ENCODE results near the gene ARAP1.

The ARAP1 gene

DNA sequence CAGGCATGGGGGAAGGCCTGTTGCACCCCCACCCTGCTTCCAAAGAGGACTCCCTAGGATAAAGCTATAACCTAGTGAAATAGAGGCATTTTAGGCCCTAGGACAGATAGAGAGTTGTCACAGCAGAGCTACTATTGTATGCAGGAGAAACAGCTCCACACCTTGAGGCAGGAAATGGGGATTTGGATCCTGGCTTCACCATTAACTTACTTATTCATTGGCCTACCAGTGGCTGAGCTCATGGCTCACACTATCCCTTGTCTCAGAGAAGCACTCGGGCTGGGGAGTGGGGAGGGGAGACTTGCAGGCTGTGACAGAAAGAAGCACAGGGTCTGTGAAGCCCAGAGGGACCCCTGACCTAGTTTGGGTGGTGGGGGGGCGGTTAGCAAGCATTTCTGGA lies 77.0 kb downstream of the ARAP1 start:
- TF ChIP-seq, protein P1, sequence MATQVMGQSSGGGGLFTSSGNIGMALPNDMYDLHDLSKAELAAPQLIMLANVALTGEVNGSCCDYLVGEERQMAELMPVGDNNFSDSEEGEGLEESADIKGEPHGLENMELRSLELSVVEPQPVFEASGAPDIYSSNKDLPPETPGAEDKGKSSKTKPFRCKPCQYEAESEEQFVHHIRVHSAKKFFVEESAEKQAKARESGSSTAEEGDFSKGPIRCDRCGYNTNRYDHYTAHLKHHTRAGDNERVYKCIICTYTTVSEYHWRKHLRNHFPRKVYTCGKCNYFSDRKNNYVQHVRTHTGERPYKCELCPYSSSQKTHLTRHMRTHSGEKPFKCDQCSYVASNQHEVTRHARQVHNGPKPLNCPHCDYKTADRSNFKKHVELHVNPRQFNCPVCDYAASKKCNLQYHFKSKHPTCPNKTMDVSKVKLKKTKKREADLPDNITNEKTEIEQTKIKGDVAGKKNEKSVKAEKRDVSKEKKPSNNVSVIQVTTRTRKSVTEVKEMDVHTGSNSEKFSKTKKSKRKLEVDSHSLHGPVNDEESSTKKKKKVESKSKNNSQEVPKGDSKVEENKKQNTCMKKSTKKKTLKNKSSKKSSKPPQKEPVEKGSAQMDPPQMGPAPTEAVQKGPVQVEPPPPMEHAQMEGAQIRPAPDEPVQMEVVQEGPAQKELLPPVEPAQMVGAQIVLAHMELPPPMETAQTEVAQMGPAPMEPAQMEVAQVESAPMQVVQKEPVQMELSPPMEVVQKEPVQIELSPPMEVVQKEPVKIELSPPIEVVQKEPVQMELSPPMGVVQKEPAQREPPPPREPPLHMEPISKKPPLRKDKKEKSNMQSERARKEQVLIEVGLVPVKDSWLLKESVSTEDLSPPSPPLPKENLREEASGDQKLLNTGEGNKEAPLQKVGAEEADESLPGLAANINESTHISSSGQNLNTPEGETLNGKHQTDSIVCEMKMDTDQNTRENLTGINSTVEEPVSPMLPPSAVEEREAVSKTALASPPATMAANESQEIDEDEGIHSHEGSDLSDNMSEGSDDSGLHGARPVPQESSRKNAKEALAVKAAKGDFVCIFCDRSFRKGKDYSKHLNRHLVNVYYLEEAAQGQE (IDR thresholded peaks at IDR 0.05; ENCODE audit: insufficient replicate concordance, low read depth): no peak
- TF ChIP-seq SPI1 (IDR thresholded peaks at IDR 0.05; ENCODE audit: borderline replicate concordance, low read depth) (no peak), POLR2AphosphoS5 (IDR thresholded peaks at IDR 0.05; ENCODE audit: low read depth) (no peak), GABPA (IDR thresholded peaks at IDR 0.05; ENCODE audit: low read depth) (no peak)
- TF ChIP-seq, protein P2, sequence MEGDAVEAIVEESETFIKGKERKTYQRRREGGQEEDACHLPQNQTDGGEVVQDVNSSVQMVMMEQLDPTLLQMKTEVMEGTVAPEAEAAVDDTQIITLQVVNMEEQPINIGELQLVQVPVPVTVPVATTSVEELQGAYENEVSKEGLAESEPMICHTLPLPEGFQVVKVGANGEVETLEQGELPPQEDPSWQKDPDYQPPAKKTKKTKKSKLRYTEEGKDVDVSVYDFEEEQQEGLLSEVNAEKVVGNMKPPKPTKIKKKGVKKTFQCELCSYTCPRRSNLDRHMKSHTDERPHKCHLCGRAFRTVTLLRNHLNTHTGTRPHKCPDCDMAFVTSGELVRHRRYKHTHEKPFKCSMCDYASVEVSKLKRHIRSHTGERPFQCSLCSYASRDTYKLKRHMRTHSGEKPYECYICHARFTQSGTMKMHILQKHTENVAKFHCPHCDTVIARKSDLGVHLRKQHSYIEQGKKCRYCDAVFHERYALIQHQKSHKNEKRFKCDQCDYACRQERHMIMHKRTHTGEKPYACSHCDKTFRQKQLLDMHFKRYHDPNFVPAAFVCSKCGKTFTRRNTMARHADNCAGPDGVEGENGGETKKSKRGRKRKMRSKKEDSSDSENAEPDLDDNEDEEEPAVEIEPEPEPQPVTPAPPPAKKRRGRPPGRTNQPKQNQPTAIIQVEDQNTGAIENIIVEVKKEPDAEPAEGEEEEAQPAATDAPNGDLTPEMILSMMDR (IDR thresholded peaks at IDR 0.05; ENCODE audit: insufficient read depth, low read length): no peak

DNA sequence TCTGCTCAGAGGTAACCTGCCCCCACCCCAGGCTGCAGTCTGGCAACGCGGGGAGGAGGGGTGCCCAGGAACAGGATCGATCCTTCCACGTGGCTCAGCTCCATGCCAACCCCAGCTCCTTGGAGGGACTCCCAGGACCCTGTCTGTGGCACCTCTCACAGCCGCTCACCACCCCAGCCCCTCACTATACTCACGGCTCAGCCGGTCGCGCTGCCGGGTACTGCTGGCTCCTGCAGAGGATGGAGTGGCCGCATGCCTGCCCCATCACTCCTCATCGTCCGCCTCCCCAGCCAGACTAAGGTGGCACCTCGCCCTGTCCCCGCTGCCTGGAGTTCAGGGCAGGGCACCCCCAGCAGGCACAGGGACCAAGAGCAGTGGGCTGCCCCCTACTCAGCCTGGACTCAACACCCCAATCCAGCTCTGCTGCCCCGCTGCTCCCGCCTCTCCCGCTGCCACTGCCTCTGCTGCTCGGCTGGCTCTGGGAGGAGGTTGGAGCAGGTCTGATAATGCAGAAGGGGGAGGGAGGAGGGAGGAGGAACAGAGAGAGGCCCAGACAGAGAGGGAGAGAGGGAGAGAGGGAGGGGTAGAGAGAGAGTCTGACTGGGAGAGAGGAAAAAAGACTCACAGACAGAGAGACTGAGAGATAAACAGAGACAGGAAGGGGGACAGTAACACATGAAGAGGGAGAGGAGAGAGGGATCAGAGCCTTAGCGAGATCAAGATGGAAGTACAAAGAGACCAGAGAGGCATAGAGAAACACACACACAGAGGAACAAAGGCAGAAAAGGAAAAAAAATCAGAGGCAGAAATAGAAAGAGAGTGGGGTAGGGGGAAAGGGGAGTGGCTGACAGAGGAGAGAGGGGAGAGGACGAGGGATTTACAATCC lies 78.0 kb downstream of the ARAP1 start, which contains the start of gene PDE2A:
Gene PDE2A (minus strand): TSS at position 480 of the 886 bp plus-strand sequence. CDS start 215 bp downstream, at position 265.
- no peak for DNase-seq (ENCODE audit: low read depth in 1 of 2, low spot score in 1 of 2)
- Histone ChIP-seq H3K4me3 (replicated peaks; ENCODE audit: insufficient read depth, low read length) (no peak within 1 kb of the TSS), H3K27ac (replicated peaks) (no peak within 1 kb of the TSS), H3K27me3 (ENCODE audit: insufficient read depth, poor library complexity, severe bottlenecking) (peaks cover 60% of the 10 kb centered on the region)
- TF ChIP-seq, protein P2 (IDR thresholded peaks at IDR 0.05; ENCODE audit: insufficient read depth, low read length): no peak
- TF ChIP-seq POLR2AphosphoS5 (IDR thresholded peaks at IDR 0.05; ENCODE audit: low read depth) (no peak), SPI1 (IDR thresholded peaks at IDR 0.05; ENCODE audit: borderline replicate concordance, low read depth) (no peak), GABPA (IDR thresholded peaks at IDR 0.05; ENCODE audit: low read depth) (no peak)
- TF ChIP-seq, protein P1 (IDR thresholded peaks at IDR 0.05; ENCODE audit: insufficient replicate concordance, low read depth): no peak

More for the DNA sequence above, 77.0 kb downstream of the ARAP1 start:
- no peak overlapping the region for H3K4me3 ChIP-seq (replicated peaks; ENCODE audit: insufficient read depth, low read length)
- no peak for DNase-seq (ENCODE audit: low read depth in 1 of 2, low spot score in 1 of 2)
- H3K27ac ChIP-seq (replicated peaks): no peak overlapping the region
- peaks cover 65% of the 10 kb centered on the region for H3K27me3 ChIP-seq (ENCODE audit: insufficient read depth, poor library complexity, severe bottlenecking)

DNA sequence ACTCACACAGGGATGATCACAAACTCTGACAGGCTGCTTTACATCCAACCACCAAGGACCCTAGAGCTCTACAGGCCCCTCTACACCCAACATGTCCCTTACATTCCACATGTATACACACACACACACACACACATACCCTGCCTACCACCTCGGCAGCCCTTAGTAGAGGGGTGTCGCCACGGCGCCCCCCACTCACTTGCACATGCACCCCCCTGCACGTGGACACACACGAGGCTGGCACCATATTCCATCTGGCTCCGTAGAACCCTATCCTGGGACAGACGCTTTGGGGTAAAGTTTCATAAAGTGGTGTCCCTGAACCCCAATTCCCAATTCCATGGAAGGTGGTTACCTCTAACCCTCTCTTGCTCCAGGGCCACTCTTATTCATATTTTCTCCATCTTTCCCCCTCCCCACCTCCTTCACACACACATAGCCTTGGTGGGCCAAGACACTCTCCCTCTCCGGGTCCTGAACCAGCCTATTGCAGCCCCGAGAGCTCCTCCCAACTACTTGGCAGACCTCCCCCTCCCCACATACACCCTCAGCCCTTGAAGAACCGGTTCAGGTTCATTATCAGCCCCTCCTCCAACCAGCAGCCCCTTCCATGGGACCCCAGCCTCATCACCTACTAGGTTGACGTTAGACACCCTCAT lies 78.8 kb downstream of the ARAP1 start:
- peaks cover 58% of the 10 kb centered on the region for H3K27me3 ChIP-seq (ENCODE audit: insufficient read depth, poor library complexity, severe bottlenecking)
- no peak for TF ChIP-seq POLR2AphosphoS5 (IDR thresholded peaks at IDR 0.05; ENCODE audit: low read depth)
- TF ChIP-seq, protein P2 (IDR thresholded peaks at IDR 0.05; ENCODE audit: insufficient read depth, low read length): no peak
- no peak for TF ChIP-seq GABPA (IDR thresholded peaks at IDR 0.05; ENCODE audit: low read depth)
- TF ChIP-seq, protein P1 (IDR thresholded peaks at IDR 0.05; ENCODE audit: insufficient replicate concordance, low read depth): peak; percentile 85
- TF ChIP-seq SPI1 (IDR thresholded peaks at IDR 0.05; ENCODE audit: borderline replicate concordance, low read depth): no peak
- DNase-seq (ENCODE audit: low read depth in 1 of 2, low spot score in 1 of 2): no peak
- H3K27ac ChIP-seq (replicated peaks): no peak overlapping the region
- H3K4me3 ChIP-seq (replicated peaks; ENCODE audit: insufficient read depth, low read length): no peak overlapping the region
